Skeletal muscle satellite cell (primary cell): ENCODE data around the gene NUCKS1.

Source experiments
- H3K27me3 ChIP-seq: 2 replicates; pipeline ENCODE4 v1.7.0; 2013; ENCODE audit warnings: low read length; ENCODE audit not compliant: control insufficient read depth, insufficient read depth
- H3K36me3 ChIP-seq: 2 replicates; pipeline ENCODE4 v1.7.0; 2013; ENCODE audit warnings: mild to moderate bottlenecking, control low read depth, low read length; ENCODE audit not compliant: insufficient read depth
- H3K4me1 ChIP-seq: 2 replicates; pipeline ENCODE4 v1.7.0; 2013; ENCODE audit warnings: low read length; ENCODE audit not compliant: control insufficient read depth, insufficient read depth
- H3K4me2 ChIP-seq: 2 replicates; pipeline ENCODE4 v1.7.0; 2013; ENCODE audit warnings: mild to moderate bottlenecking, low read length
- H3K4me3 ChIP-seq: 2 replicates; pipeline ENCODE4 v1.7.0; 2013; ENCODE audit warnings: low read length
- H3K9ac ChIP-seq: 2 replicates; pipeline ENCODE4 v1.7.0; 2013; ENCODE audit warnings: mild to moderate bottlenecking, low read depth, low read length, moderate library complexity
- H3K9me3 ChIP-seq: replicated peaks from 2 replicates; pipeline ENCODE4 v1.7.0; 2013; ENCODE audit warnings: mild to moderate bottlenecking, control low read depth, low read length

The NUCKS1 gene

GRCh38 chr1:205767248-205767647, 17.3 kb upstream of the NUCKS1 start:
- no peaks in the 10 kb centered on the region for H3K36me3 ChIP-seq
- no peak overlapping the region for H3K4me3 ChIP-seq
- H3K4me1 ChIP-seq, result no peaks in the 10 kb centered on the region
- H3K9me3 ChIP-seq, result no peaks in the 10 kb centered on the region
- H3K27me3 ChIP-seq, result no peaks in the 10 kb centered on the region
- no peak overlapping the region for H3K4me2 ChIP-seq
- H3K9ac ChIP-seq, result no peak overlapping the region

GRCh38 chr1:205766570-205766969, 16.6 kb upstream of the NUCKS1 start:
- Histone ChIP-seq H3K9me3 (no peaks in the 10 kb centered on the region), H3K27me3 (no peaks in the 10 kb centered on the region), H3K4me2 (no peak overlapping the region), H3K4me3 (no peak overlapping the region), H3K36me3 (no peaks in the 10 kb centered on the region), H3K4me1 (no peaks in the 10 kb centered on the region), H3K9ac (no peak overlapping the region)

GRCh38 chr1:205766038-205766437, 16.1 kb upstream of the NUCKS1 start:
- Histone ChIP-seq H3K9me3 (no peaks in the 10 kb centered on the region), H3K4me3 (no peak overlapping the region), H3K4me1 (no peaks in the 10 kb centered on the region), H3K9ac (no peak overlapping the region), H3K4me2 (no peak overlapping the region), H3K27me3 (no peaks in the 10 kb centered on the region), H3K36me3 (no peaks in the 10 kb centered on the region)

- H3K4me3 ChIP-seq, result no peak overlapping the region
- H3K9ac ChIP-seq, result no peak overlapping the region
Measured at GRCh38 chr1:205764578-205764977, 14.6 kb upstream of the NUCKS1 start.

GRCh38 chr1:205763980-205764379, 14.0 kb upstream of the NUCKS1 start:
- H3K4me1 ChIP-seq, result no peaks in the 10 kb centered on the region
- H3K4me2 ChIP-seq, result no peak overlapping the region
- H3K9ac ChIP-seq, result no peak overlapping the region
- H3K27me3 ChIP-seq, result no peaks in the 10 kb centered on the region
- no peak overlapping the region for H3K4me3 ChIP-seq
- H3K9me3 ChIP-seq, result no peaks in the 10 kb centered on the region
- no peaks in the 10 kb centered on the region for H3K36me3 ChIP-seq

More at GRCh38 chr1:205764578-205764977, 14.6 kb upstream of the NUCKS1 start:
- H3K4me1 ChIP-seq, result no peaks in the 10 kb centered on the region
- no peaks in the 10 kb centered on the region for H3K36me3 ChIP-seq
- H3K27me3 ChIP-seq, result no peaks in the 10 kb centered on the region
- H3K9me3 ChIP-seq, result no peaks in the 10 kb centered on the region
- H3K4me2 ChIP-seq, result no peak overlapping the region

GRCh38 chr1:205760606-205761005, 10.6 kb upstream of the NUCKS1 start:
- H3K27me3 ChIP-seq, result no peaks in the 10 kb centered on the region
- H3K9ac ChIP-seq, result no peak overlapping the region
- no peaks in the 10 kb centered on the region for H3K9me3 ChIP-seq
- no peaks in the 10 kb centered on the region for H3K36me3 ChIP-seq
- H3K4me3 ChIP-seq, result no peak overlapping the region
- peaks cover 12% of the 10 kb centered on the region for H3K4me1 ChIP-seq
- no peak overlapping the region for H3K4me2 ChIP-seq

- H3K4me2 ChIP-seq, result no peak overlapping the region
- H3K9me3 ChIP-seq, result no peaks in the 10 kb centered on the region
- H3K27me3 ChIP-seq, result peaks cover 4% of the 10 kb centered on the region
- H3K4me3 ChIP-seq, result no peak overlapping the region
- peaks cover 12% of the 10 kb centered on the region for H3K4me1 ChIP-seq
- H3K9ac ChIP-seq, result no peak overlapping the region
- no peaks in the 10 kb centered on the region for H3K36me3 ChIP-seq
Measured at GRCh38 chr1:205756552-205756951, 6.6 kb upstream of the NUCKS1 start.

- no peak overlapping the region for H3K4me3 ChIP-seq
- no peaks in the 10 kb centered on the region for H3K9me3 ChIP-seq
- H3K27me3 ChIP-seq, result peaks cover 4% of the 10 kb centered on the region
- no peak overlapping the region for H3K9ac ChIP-seq
- H3K4me2 ChIP-seq, result no peak overlapping the region
- H3K4me1 ChIP-seq, result peaks cover 12% of the 10 kb centered on the region
- no peaks in the 10 kb centered on the region for H3K36me3 ChIP-seq
Measured at GRCh38 chr1:205754857-205755256, 4.9 kb upstream of the NUCKS1 start.

- Histone ChIP-seq H3K9ac (peak overlapping the region; percentile 84), H3K4me1 (peaks cover 14% of the 10 kb centered on the region), H3K36me3 (no peaks in the 10 kb centered on the region), H3K4me3 (no peak overlapping the region), H3K4me2 (peak overlapping the region; percentile 81), H3K9me3 (no peaks in the 10 kb centered on the region), H3K27me3 (peaks cover 4% of the 10 kb centered on the region)
Measured at GRCh38 chr1:205751036-205751651, 1.2 kb upstream of the NUCKS1 start.

- no peaks in the 10 kb centered on the region for H3K36me3 ChIP-seq
- H3K9ac ChIP-seq, result peak overlapping the region; percentile 95
- peak overlapping the region; percentile 85 for H3K4me3 ChIP-seq
- H3K9me3 ChIP-seq, result no peaks in the 10 kb centered on the region
- H3K4me2 ChIP-seq, result peak overlapping the region; percentile 78
- peaks cover 4% of the 10 kb centered on the region for H3K27me3 ChIP-seq
- peaks cover 14% of the 10 kb centered on the region for H3K4me1 ChIP-seq
Measured at GRCh38 chr1:205749234-205750137, 496 bp downstream of the NUCKS1 start.

GRCh38 chr1:205748403-205749233, 1.4 kb downstream of the NUCKS1 start:
- Histone ChIP-seq H3K9me3 (no peaks in the 10 kb centered on the region), H3K4me2 (peak overlapping the region; percentile 78), H3K36me3 (no peaks in the 10 kb centered on the region), H3K4me3 (peak overlapping the region; percentile 85), H3K4me1 (peaks cover 14% of the 10 kb centered on the region), H3K9ac (peak overlapping the region; percentile 95), H3K27me3 (no peaks in the 10 kb centered on the region)
